GM19455 (cell line): ENCODE measurements around the gene SRPK3.
"Not testable (repeated sequence)": the region's sequence is repeated elsewhere in the genome, so short reads cannot be mapped to it uniquely, and the experiment has no call there.

Experiments
- ATAC-seq: cut with Tn5 transposase; IDR thresholded peaks from one replicate; pipeline ENCODE4 v1.9.1; 2021; ENCODE audit not compliant: unreplicated experiment

Gene SRPK3

GRCh38 chrX:153745067-153745433, 35.8 kb upstream of the SRPK3 start:
- ATAC-seq: not testable (repeated sequence)

GRCh38 chrX:153746359-153746758, 34.5 kb upstream of the SRPK3 start:
- no peak for ATAC-seq

GRCh38 chrX:153746991-153747390, 33.9 kb upstream of the SRPK3 start:
- ATAC-seq: not testable (repeated sequence)

- ATAC-seq: not testable (repeated sequence)
Observed at GRCh38 chrX:153749017-153749416, 31.8 kb upstream of the SRPK3 start.

GRCh38 chrX:153750127-153750774, 30.6 kb upstream of the SRPK3 start:
- no peak for ATAC-seq

- ATAC-seq: no peak
Observed at GRCh38 chrX:153755136-153755535, 25.7 kb upstream of the SRPK3 start.

- ATAC-seq: no peak
Observed at GRCh38 chrX:153761863-153762262, 19.0 kb upstream of the SRPK3 start.

- no peak for ATAC-seq
Observed at GRCh38 chrX:153762626-153763173, 18.1 kb upstream of the SRPK3 start.

- no peak for ATAC-seq
Observed at GRCh38 chrX:153763298-153763932, 17.4 kb upstream of the SRPK3 start.

GRCh38 chrX:153763989-153764755, 16.7 kb upstream of the SRPK3 start, which contains the start of gene PLXNB3:
Gene PLXNB3, plus strand, starts transcription at chrX:153764249. Its CDS starts 1,287 bp downstream, at chrX:153765536.
- ATAC-seq: no peak

- ATAC-seq: no peak
Observed at GRCh38 chrX:153764786-153765137, 16.1 kb upstream of the SRPK3 start.

GRCh38 chrX:153765138-153766079, 15.4 kb upstream of the SRPK3 start:
- no peak for ATAC-seq

GRCh38 chrX:153766098-153766817, 14.6 kb upstream of the SRPK3 start:
- ATAC-seq: no peak

GRCh38 chrX:153766871-153767673, 13.8 kb upstream of the SRPK3 start:
- no peak for ATAC-seq

- no peak for ATAC-seq
Observed at GRCh38 chrX:153767674-153768055, 13.2 kb upstream of the SRPK3 start.

- no peak for ATAC-seq
Observed at GRCh38 chrX:153768311-153769157, 12.3 kb upstream of the SRPK3 start.

GRCh38 chrX:153769158-153769864, 11.5 kb upstream of the SRPK3 start:
- ATAC-seq: no peak
